WTC11 (cell line): ENCODE measurements around the gene SLC25A2. TPM values are rescaled to one million over a fixed set of nuclear protein-coding genes. Genes with fewer than 3 reads are reported as not detected.
"Not testable (repeated sequence)": the region's sequence is repeated elsewhere in the genome, so short reads cannot be mapped to it uniquely, and the experiment has no call there.

Experiments used
- ATAC-seq: fragments of 200-7000 bp; cut with Tn5 transposase; 2 replicates; pipeline ENCODE4 v1.10.0; 2021; ENCODE audit warnings: mild to moderate bottlenecking, moderate library complexity
- CTCF ChIA-PET: fragments of 300-600 bp; sonication (Branson Sonifier 250); formaldehyde crosslinking; loops from one replicate; lab custom pipeline; 2021; ENCODE audit warnings: antibody characterized with exemption; lab: Charles Lee
- POLR2A ChIA-PET: fragments of 350-600 bp; sonication (Branson Sonifier 250); formaldehyde crosslinking; loops from one replicate; lab custom pipeline; 2021; ENCODE audit warnings: antibody characterized with exemption; lab: Charles Lee
- DNase-seq: peaks from one replicate; pipeline ENCODE4 v3.0.0; 2021; ENCODE audit warnings: low spot score
- H3K27ac Mint-ChIP-seq: 2 replicates; pipeline ENCODE4 v1.8.0; 2021; ENCODE audit warnings: mixed read lengths
- H3K27me3 Mint-ChIP-seq: 2 replicates; pipeline ENCODE4 v1.8.0; 2021; ENCODE audit warnings: low read depth, mild to moderate bottlenecking, moderate library complexity, mixed read lengths
- H3K36me3 Mint-ChIP-seq: 2 replicates; pipeline ENCODE4 v1.8.0; 2021; ENCODE audit warnings: mixed read lengths
- H3K4me1 Mint-ChIP-seq: 2 replicates; pipeline ENCODE4 v1.8.0; 2022; ENCODE audit warnings: mixed read lengths
- H3K4me3 Mint-ChIP-seq: 2 replicates; pipeline ENCODE4 v1.8.0; 2021; ENCODE audit warnings: mild to moderate bottlenecking, moderate library complexity, mixed read lengths
- H3K9me3 Mint-ChIP-seq: 2 replicates; pipeline ENCODE4 v1.8.0; 2021; ENCODE audit warnings: mixed read lengths
- CBFB ChIP-seq: sonication (generic); formaldehyde crosslinking; IDR thresholded peaks from 2 replicates; pipeline ENCODE4 v1.8.1; 2022; ENCODE audit warnings: mild to moderate bottlenecking, low read depth, missing genetic modification reagents
- FOXK1 ChIP-seq: sonication (generic); formaldehyde crosslinking; IDR thresholded peaks from 2 replicates; pipeline ENCODE4 v1.8.0; 2022; ENCODE audit warnings: mild to moderate bottlenecking, moderate library complexity, missing genetic modification reagents
- ZNF532 ChIP-seq: fragments of 250-450 bp; sonication (Bioruptor Pico); IDR thresholded peaks from 2 replicates; pipeline ENCODE4 v1.9.0; 2021; ENCODE audit warnings: mild to moderate bottlenecking, borderline replicate concordance
- total RNA-seq: library from RNA; stranded (reverse); gene quantifications from 3 replicates; pipeline ENCODE4 v1.2.3, GENCODE V29; 2021
- TF ChIP-seq, protein P1 (sequence below): fragments of 200-600 bp; IDR thresholded peaks from 2 replicates; pipeline ENCODE4 v1.8.0; 2022; ENCODE audit warnings: antibody characterized with exemption

Gene SLC25A2
- total RNA-seq, 1 experiment from 2014 or later, result 0.24 TPM

- Mint-ChIP-seq H3K9me3 (peaks cover 64% of the 10 kb centered on the region), H3K27me3 (no peaks in the 10 kb centered on the region; the same call in 1 of the 2 replicates), H3K27ac (no peak within 1 kb of the TSS), H3K4me1 (peaks cover 1% of the 10 kb centered on the region; the same call in 1 of the 2 replicates), H3K4me3 (peak within 1 kb of the TSS; percentile 30; the same call in 1 of the 2 replicates), H3K36me3 (peaks cover 22% of the 10 kb centered on the region)
- no peak for TF ChIP-seq FOXK1 (CRISPR knock-in tag)
- TF ChIP-seq, protein P1, sequence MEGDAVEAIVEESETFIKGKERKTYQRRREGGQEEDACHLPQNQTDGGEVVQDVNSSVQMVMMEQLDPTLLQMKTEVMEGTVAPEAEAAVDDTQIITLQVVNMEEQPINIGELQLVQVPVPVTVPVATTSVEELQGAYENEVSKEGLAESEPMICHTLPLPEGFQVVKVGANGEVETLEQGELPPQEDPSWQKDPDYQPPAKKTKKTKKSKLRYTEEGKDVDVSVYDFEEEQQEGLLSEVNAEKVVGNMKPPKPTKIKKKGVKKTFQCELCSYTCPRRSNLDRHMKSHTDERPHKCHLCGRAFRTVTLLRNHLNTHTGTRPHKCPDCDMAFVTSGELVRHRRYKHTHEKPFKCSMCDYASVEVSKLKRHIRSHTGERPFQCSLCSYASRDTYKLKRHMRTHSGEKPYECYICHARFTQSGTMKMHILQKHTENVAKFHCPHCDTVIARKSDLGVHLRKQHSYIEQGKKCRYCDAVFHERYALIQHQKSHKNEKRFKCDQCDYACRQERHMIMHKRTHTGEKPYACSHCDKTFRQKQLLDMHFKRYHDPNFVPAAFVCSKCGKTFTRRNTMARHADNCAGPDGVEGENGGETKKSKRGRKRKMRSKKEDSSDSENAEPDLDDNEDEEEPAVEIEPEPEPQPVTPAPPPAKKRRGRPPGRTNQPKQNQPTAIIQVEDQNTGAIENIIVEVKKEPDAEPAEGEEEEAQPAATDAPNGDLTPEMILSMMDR, result peak; percentile 30; the same call in 1 of the 2 replicates
- ATAC-seq (peak; percentile 78), DNase-seq (peak; percentile 60)
- ChIA-PET POLR2A (interaction anchor here (1.6 kb wide), 1 partner anchor 18 kb away, joined by 8 read pairs; the partner anchor contains the start of gene TAF7), CTCF (interaction anchor here (0.8 to 2.5 kb wide), 38 partner anchors 9 to 299 kb away, joined by 3 to 33 read pairs (median 6); partner anchors contain the start of genes PCDHB10, PCDHB14, PCDHB15 and PCDHB16)
These were observed 34.9 kb upstream of the SLC25A2 start, which contains the start of gene PCDHGA2 for GRCh38 chr5:141338538-141339306. Gene PCDHGA2, plus strand, starts transcription at chr5:141338760.

DNA sequence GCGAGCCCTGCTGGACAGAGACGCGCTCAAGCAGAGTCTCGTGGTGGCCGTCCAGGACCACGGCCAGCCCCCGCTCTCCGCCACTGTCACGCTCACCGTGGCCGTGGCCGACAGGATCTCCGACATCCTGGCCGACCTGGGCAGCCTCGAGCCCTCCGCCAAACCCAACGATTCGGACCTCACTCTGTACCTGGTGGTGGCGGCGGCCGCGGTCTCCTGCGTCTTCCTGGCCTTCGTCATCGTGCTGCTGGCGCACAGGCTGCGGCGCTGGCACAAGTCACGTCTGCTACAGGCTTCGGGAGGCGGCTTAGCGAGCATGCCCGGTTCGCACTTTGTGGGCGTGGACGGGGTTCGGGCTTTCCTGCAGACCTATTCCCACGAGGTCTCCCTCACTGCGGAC lies 28.7 kb upstream of the SLC25A2 start:
- H3K27me3 Mint-ChIP-seq, POLR2A ChIA-PET, H3K4me3 Mint-ChIP-seq, H3K4me1 Mint-ChIP-seq, ATAC-seq, DNase-seq, H3K27ac Mint-ChIP-seq: not testable (repeated sequence)
- H3K36me3 Mint-ChIP-seq, result peaks cover 25% of the 10 kb centered on the region
- H3K9me3 Mint-ChIP-seq, result peaks cover 66% of the 10 kb centered on the region
- CTCF ChIA-PET, result interaction anchor here (3.0 kb wide), 1 partner anchor 11 kb away, joined by 12 read pairs; the partner anchor contains the start of gene PCDHGA3

- CTCF ChIA-PET, result interaction anchor here (0.6 to 3.2 kb wide), 34 partner anchors 9 to 233 kb away, joined by 3 to 46 read pairs (median 4); partner anchors contain the start of genes PCDHB10, PCDHB11, PCDHB12 and PCDHB14
- DNase-seq, result peak; percentile 56
- no peak within 1 kb of the TSS for H3K4me3 Mint-ChIP-seq
- TF ChIP-seq CBFB (CRISPR knock-in tag) (no peak), ZNF532 (CRISPR knock-in tag) (no peak)
- TF ChIP-seq, protein P1, result peak; percentile 33; the same call in 1 of the 2 replicates
- TF ChIP-seq, all 79 proteins: peak for 1
- ATAC-seq, result peak; percentile 62
- peaks cover 7% of the 10 kb centered on the region for H3K4me1 Mint-ChIP-seq
- H3K9me3 Mint-ChIP-seq, result peaks cover 68% of the 10 kb centered on the region
- peaks cover 28% of the 10 kb centered on the region for H3K36me3 Mint-ChIP-seq
- POLR2A ChIA-PET, result interaction anchor here (1.0 kb wide), 1 partner anchor 10 kb away, joined by 4 read pairs; the partner anchor contains the start of gene TAF7
- H3K27ac Mint-ChIP-seq, result no peak within 1 kb of the TSS
- H3K27me3 Mint-ChIP-seq, result peaks cover 12% of the 10 kb centered on the region
These were observed 26.6 kb upstream of the SLC25A2 start, which contains the start of gene PCDHGA1 for GRCh38 chr5:141330299-141331080. Gene PCDHGA1, plus strand, starts transcription at chr5:141330514.
